Gastroesophageal sphincter (tissue), 3 donors: Measurements from ENCODE around the gene NADK2.

ENCODE experiments used
- CTCF ChIP-seq, 4 experiments: fragments of 200-600 bp in 2 of 4; fragments of 450-650 bp in 2 of 4; sonication (generic) in 1 of 4; IDR thresholded peaks; one replicate each; pipeline ENCODE4 v1.5.1; 2017 to 2019; ENCODE audit warnings: antibody characterized with exemption in 4 of 4, mild to moderate bottlenecking in 2 of 4, moderate library complexity in 2 of 4
- POLR2A ChIP-seq, 2 donors: fragments of 450-650 bp; IDR thresholded peaks; one replicate each; pipeline ENCODE4 v1.6.1; 2017; ENCODE audit warnings: antibody characterized with exemption in 2 of 2, mild to moderate bottlenecking in 2 of 2, moderate library complexity in 1 of 2

GRCh38 chr5:36241631-36242533, at the start of gene NADK2:
- peak; percentile 46 to 75 (median 58) for TF ChIP-seq CTCF (IDR thresholded peaks at IDR 0.05)
- TF ChIP-seq POLR2A (IDR thresholded peaks at IDR 0.05) = peak; percentile 81 to 84
